GM18873 (cell line): ENCODE measurements around the gene CXXC5.
A peak's percentile ranks its signal among the peaks of the same experiment; 100 is the strongest.

ENCODE experiments used
- ATAC-seq: cut with Tn5 transposase; IDR thresholded peaks from one replicate; pipeline ENCODE4 v1.9.1; 2021; ENCODE audit warnings: mild to moderate bottlenecking, moderate library complexity, moderate number of reproducible peaks; ENCODE audit not compliant: unreplicated experiment, low FRiP score

CXXC5 gene

GRCh38 chr5:139650689-139651042 is 2.5 kb downstream of the CXXC5 start:
- ATAC-seq: no peak

DNA sequence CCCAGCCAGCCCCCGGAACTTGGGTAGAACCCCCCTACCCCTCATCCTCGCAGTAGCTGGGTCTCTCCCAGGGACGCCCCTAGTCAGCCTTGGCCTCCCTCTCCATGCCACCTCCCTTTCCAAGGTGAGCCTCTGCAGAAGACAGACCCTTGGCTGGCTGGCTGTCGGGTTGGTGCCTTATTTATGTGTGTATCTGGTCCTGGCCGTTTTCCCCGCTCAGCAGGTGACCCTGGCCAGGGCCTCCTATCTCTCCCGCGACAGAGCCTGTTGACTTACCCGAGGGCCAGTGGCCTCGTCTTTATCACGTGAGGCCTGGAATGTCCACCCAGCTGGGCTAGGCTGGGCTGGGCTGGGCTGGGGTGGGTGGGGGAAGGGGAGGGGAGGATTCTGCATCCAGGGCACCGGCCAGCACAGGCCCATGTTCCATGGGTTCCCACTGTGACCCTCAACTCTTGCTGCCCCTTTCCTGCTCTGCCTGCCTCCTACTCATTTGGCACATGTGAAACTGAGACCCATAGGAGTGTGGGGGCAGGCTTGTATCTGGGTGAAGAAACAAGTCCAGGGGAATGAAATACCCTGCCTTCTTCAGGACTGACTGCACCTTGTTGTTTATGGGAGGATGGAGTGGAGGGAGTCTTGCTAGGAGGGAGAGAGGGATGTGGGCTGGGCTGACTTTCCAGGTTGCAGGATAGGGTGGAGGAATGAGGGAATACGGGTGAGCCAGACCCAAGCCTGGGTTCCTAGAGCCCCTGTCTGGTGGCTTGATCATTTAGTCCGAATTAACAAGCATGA is 3.1 kb downstream of the CXXC5 start:
- no peak for ATAC-seq

DNA sequence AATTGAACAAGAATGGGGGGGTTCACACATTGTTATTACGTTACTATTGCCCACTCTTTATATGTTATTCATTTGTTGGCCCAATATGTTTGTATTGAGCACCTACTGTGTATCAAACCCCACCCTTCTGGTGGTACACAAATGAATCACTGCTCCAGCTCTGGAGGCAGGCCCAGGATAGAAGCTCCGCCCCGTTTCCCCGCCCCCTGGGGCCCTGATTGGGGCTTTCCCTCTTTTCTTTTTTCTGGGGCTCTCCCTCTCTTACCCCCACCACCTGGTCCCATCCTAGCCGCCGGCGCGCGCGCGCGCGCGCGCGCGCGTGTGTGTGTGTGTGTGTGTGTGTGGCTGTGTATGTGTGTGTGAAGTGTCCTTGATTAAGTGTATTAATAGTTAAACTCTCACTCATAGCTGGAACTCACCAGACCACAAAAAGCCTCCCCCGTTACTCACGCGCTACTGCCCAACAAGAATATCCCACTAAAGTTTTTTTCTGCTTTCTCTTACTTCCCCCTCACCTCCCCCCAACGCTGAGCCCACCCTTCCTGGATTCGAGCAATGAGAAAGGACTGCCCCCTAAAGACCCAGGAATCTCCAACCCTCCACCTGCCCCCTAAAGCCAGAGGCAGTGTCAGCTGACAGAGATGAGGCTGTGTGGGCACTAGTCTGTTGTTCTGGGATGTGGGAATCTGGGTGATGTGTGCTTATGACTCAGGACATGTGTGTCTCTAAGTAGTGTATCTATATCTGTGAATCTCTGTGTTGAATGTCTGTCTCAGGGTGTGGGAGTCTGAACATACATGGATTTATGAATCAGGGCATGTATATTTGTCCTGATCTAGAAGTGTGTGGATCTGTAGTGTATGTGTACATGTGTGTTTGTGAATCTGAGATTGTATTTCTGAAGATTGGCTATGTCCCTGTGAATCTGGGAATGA is 4.0 kb downstream of the CXXC5 start:
- ATAC-seq: peak; percentile 56

- no peak for ATAC-seq
Observed at GRCh38 chr5:139652788-139653241, 4.7 kb downstream of the CXXC5 start.

DNA sequence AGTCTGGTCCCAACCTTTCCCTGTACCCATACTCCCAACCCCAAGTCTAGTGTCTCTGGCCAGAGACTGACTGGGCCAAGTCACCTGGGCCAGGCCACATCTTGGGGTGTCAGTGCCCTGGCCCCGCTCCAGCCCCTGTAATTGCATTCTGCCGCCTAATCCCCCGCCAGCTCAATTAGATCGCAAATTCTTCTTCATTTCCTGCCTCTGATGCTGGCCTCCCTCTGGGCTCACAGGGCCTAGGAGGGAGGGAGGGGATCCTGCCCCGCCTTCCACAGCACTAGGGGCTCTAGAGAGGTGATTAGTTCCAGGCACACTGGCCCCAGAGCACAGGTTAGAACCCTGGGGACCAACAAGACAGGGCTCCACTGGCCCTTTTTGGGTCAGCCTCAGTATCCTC is 5.5 kb downstream of the CXXC5 start:
- no peak for ATAC-seq

DNA sequence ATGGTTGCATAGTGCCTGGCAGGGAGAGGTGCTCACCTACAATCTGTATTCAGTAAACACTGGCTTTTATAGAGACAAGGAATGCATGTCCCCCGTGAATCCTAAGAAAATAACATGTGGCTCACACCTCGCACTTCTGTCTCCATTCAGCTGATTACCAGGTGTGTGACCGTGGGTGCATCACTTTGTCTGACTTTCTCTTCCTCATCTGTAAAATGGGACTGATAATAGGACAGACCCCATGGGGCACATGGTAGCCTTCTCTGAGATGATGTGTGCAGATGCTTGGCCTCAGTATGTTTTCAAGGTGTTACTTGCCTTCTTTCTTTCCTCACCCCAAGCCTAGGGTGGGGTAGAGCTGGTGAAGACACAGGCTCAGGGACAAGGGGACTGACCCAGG is 6.3 kb downstream of the CXXC5 start:
- no peak for ATAC-seq

DNA sequence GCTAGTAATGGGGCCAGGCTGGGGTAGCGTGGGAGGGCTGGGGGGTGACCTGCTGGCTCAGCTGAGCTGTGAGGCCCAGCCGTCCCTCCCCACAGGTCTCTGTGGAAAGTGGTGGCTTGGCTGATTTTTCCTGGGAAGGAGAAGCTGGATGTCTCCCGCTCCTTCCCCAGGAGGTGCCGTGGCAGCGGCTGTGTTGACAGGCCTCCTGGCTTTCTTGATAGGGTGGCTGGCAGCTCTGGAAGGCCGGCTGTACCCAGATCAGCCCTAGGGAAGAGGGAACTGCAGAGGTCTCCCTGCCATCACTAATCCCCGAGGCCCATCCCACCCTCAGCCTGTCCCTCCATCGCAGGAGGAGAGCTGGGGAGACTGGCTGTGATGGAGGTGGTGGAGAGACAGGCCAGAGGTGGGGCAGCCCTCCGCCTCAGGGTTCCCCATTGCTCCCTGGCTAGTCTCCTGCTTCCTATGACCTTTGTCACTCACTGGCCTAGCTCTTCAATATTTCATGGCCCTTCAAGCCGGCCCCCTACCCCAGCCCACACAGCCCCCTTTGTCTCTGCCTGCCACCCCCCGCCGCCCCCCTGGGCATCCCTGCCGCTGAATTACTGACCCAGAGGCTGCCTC is 6.8 kb downstream of the CXXC5 start:
- no peak for ATAC-seq

DNA sequence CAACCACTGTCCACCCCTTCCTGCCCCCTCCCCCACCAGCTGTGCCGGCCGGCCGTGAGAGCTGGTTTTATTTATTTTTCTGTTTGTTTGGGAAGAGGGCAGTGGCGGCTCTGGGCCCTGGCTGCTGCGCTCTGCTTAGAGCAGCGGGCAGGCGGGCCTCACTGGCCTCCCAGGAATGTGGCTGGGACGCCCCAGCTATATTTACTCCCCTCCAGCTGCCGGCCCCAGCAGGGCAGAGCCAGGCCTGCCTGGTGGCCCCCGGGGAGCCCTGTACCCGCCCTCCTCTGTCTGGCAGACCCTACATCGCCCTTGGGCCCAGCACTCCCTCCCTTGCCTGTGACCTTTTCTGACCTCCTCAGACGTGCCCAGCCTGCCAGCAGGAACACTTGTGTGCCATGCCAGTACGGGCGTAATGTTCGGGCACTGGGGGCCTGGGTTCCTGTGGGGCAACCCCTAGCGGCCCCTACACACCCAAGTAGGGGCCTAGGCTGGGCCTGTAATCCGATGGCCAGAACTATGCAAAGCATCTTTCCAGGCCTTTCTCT is 7.7 kb downstream of the CXXC5 start:
- ATAC-seq: no peak

DNA sequence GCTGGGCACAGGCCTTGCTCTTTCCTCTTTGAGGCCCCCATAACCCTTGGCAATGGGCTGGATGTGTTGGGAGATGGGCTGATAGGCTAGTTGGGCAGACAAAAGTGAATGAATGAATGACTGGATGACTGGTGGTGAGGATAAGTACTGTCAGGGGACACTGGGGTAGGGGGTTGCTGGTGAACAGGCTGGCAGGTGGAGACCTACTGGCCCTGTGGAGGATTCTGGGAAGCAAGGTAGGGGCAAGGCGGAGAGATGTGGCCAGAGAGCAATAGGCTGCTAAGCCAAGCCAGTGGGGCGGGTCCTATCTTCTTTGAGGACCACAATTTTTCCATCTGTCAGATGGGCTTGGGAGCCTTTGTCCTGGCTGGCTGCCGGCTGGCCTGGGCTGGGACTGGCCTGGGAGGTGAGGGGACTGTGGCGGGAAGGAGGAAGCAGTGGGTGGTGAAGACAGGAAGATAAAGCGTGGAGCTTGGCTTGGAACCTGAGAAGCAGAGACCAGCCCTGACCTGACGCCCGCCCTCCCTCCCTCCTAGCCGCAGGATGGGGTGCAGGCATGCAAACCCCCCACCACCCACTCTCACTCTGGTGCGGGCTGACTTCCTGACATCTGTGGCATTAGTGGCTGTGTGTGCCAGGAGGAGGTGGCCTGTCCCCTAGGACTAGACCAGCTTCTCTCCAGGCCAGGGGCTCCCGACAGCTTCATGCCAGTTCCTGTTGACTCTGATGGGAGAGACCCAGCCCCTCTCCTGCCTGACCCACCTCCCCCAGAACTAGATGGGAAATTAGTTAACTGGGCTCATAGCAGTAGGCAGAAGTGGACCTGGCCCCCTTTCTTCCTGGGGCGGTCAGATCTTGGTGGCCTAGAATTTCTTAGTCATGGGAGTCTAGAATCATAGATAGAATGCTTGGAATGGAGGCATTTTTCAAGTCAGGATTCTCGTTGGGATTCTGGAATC is 9.5 kb downstream of the CXXC5 start:
- no peak for ATAC-seq

- no peak for ATAC-seq
Observed at GRCh38 chr5:139658501-139658927, 10.4 kb downstream of the CXXC5 start.

DNA sequence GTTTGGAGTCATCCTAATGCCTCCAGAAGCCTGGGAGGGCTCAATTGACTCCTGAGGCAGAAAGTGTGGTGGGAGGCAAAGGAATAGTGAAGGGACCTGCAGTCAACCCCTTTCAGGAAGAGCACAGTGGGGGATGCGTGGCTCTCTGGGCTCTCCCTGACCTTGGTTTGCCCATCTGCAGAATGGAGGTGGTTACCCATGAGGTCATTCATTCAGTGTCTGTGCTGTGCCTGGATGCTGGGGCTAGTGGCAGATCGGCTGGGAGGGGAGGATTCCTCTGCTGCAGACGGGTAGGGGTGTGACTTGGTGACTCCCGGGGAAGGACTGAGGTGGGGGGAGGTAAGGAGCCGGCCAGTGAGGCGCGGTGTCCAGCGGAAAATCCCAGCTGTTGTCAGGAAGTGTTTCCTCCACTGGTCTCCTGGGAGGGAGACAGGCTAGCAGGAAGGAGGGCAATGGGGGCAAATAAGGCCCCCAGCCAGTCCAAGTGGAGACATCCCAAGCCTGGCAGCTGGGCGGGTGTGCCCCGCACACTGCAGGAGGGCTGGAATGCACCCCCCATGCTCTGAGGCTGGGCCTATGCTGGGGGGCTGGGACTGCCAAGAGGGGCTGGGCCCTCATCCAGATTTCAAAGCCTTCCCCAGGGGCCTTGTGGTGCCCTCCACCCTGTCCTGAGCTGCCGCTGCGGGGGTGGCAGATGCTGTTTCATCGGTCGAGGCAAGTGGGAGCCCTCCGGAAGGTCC is 10.9 kb downstream of the CXXC5 start:
- no peak for ATAC-seq

DNA sequence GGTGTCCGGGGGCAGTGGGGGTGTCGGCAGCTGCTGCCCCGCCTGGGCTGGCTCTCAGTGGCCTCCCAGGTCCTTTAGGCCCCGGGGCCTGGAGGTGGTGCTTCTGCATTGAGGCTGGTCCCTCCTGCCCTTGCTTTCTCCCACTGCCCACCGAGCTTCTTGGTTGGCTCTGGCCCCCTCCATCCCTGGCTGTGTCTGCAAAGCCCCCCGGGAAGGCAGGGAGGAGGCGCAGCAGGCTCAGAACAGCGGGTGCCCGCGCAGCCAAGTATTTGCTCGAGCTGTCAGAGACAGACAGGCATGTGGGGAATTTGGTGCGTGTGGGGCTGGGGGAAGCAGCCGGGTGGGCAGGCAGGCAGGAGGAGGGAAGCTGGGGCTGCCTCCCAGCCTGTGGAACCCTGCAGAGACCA is 11.5 kb downstream of the CXXC5 start:
- ATAC-seq: no peak

DNA sequence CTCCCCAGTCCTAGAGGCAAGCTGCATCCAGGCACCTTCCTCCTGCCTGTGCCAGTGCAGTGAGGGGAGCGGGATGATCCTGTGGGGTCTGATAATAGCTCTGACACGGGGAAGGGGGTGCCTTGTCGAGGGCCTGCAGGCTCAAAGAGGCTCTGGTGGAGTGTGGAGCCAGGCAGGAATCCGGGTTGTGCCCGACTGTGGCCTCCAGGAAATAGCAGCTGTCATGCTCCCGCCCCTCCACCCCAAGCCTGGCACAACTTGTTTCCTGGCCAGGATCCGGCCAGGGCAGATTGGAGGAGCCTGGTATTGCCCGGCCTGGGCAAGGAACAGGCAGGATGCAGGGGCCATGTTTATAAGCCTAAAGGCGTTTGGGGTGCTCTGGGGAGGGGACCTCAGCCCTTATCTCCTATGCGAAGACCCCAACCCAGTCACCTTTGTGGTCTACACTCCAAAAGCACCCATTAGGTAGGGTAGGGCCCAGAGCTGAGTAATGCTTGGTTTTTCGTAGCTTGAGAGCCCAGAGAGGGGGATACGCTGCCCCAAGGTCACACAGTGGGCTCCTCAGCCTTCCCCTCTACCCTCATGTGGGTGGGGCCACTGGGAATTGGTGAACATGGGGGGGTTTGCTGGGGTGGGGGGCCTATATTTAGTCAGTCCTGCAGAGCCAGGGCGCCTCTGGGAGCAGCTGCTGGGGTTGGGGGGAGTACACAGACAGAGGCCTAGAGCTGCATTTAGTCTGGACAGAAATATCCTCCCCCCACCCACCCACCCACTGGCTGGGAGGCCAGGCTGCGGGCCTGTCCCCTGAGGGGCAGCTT is 12.2 kb downstream of the CXXC5 start:
- ATAC-seq: no peak

GRCh38 chr5:139660923-139661814 is 13.0 kb downstream of the CXXC5 start:
- no peak for ATAC-seq

GRCh38 chr5:139662617-139663016 is 14.5 kb downstream of the CXXC5 start:
- ATAC-seq: no peak

- no peak for ATAC-seq
Observed at GRCh38 chr5:139663207-139664085, 15.3 kb downstream of the CXXC5 start.
